Measurements from ENCODE around the gene SMIM45.
A peak's percentile ranks its signal among the peaks of the same experiment; 100 is the strongest.

The SMIM45 gene

GRCh38 chr22:41951898-41952474 is at the start of gene SMIM45:
Gene SMIM45, plus strand, starts transcription at chr22:41952150.
- WGBS, 2 donors: 69 to 74% methylated on average over 11 to 15 of the region's 16 CpGs
- Histone ChIP-seq H3K36me3 (no peaks in the 10 kb centered on the region), H3K27ac (no peak within 1 kb of the TSS), H3K9me3 (no peaks in the 10 kb centered on the region), H3K4me3 (replicated peaks in 1 of 3) (no peak within 1 kb of the TSS), H3K27me3 (no peaks in the 10 kb centered on the region), H3K4me1 (peaks cover 0 to 3% of the 10 kb centered on the region in 2 donors)
- TF ChIP-seq, protein P1, sequence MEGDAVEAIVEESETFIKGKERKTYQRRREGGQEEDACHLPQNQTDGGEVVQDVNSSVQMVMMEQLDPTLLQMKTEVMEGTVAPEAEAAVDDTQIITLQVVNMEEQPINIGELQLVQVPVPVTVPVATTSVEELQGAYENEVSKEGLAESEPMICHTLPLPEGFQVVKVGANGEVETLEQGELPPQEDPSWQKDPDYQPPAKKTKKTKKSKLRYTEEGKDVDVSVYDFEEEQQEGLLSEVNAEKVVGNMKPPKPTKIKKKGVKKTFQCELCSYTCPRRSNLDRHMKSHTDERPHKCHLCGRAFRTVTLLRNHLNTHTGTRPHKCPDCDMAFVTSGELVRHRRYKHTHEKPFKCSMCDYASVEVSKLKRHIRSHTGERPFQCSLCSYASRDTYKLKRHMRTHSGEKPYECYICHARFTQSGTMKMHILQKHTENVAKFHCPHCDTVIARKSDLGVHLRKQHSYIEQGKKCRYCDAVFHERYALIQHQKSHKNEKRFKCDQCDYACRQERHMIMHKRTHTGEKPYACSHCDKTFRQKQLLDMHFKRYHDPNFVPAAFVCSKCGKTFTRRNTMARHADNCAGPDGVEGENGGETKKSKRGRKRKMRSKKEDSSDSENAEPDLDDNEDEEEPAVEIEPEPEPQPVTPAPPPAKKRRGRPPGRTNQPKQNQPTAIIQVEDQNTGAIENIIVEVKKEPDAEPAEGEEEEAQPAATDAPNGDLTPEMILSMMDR (IDR thresholded peaks at IDR 0.05): no peak
- TF ChIP-seq POLR2A (IDR thresholded peaks at IDR 0.05): no peak
- DNase-seq: no peak
- intact Hi-C loops (cut with DNase I): loop anchor here (10.0 kb wide), 1 partner anchor 123 kb away; the partner anchor contains the start of genes NAGA, PHETA2 and SMDT1

DNA sequence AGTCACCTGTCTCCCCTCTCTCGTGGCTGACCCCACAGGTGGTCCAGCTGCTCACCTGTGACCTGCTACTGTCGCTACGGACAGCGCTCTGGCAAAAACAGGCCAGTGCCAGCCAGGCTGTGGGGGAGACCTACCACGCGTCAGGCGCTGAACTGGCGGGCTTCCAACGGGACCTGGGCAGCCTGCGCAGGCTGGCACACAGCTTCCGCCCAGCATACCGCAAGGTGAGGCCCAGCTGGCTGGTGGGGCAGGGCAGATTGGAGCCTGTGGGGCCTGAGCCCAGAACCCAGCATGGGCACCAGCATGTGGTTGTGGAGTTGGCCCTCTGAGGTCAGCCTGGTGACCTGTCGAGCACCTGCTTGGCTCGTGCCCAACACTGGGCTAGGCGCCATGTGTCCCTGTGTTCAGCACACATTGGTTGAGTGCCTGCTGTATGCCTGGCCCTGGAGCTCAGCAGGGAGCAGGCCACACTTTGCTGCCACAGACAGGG is 49.0 kb upstream of the SMIM45 start:
- H3K9me3 ChIP-seq: no peaks in the 10 kb centered on the region
- peaks cover 41 to 45% of the 10 kb centered on the region in 2 donors for H3K36me3 ChIP-seq
- TF ChIP-seq POLR2A (IDR thresholded peaks at IDR 0.05): no peak
- TF ChIP-seq, protein P1 (IDR thresholded peaks at IDR 0.05): no peak
- no peak overlapping the region for H3K4me3 ChIP-seq (replicated peaks in 1 of 3)
- no peaks in the 10 kb centered on the region for H3K4me1 ChIP-seq
- peak; percentile 15 to 27 for DNase-seq
- 92 to 93% methylated on average over 4 to 8 of the region's 15 CpGs for WGBS, 2 donors
- intact Hi-C loops (cut with DNase I): no loop called here
- no peak overlapping the region for H3K27ac ChIP-seq
- H3K27me3 ChIP-seq: no peaks in the 10 kb centered on the region

GRCh38 chr22:41904450-41905410 is 47.2 kb upstream of the SMIM45 start:
- DNase-seq: no peak
- no peaks in the 10 kb centered on the region for H3K9me3 ChIP-seq
- 96 to 100% methylated on average over 17 to 20 of the region's 24 CpGs for WGBS, 2 donors
- intact Hi-C loops (cut with DNase I): no loop called here
- H3K27me3 ChIP-seq: no peaks in the 10 kb centered on the region
- no peak overlapping the region for H3K4me3 ChIP-seq (replicated peaks in 1 of 3)
- H3K36me3 ChIP-seq: peaks cover 38 to 41% of the 10 kb centered on the region in 2 donors
- no peak for TF ChIP-seq POLR2A (IDR thresholded peaks at IDR 0.05)
- TF ChIP-seq, protein P1 (IDR thresholded peaks at IDR 0.05): no peak
- no peak overlapping the region for H3K27ac ChIP-seq
- H3K4me1 ChIP-seq: peaks cover 0 to 2% of the 10 kb centered on the region in 2 donors

- TF ChIP-seq POLR2A (IDR thresholded peaks at IDR 0.05): no peak
- TF ChIP-seq, protein P1 (IDR thresholded peaks at IDR 0.05): no peak
- no peaks in the 10 kb centered on the region for H3K9me3 ChIP-seq
- no peak for DNase-seq
- 86 to 94% methylated on average over 19 to 23 of the region's 23 CpGs for WGBS, 2 donors
- no peak overlapping the region for H3K27ac ChIP-seq
- H3K36me3 ChIP-seq: peaks cover 29 to 35% of the 10 kb centered on the region in 2 donors
- no peak overlapping the region for H3K4me3 ChIP-seq (replicated peaks in 1 of 3)
- H3K4me1 ChIP-seq: peaks cover 2 to 11% of the 10 kb centered on the region in 2 donors
- peaks cover under 1% of the 10 kb centered on the region for H3K27me3 ChIP-seq
- intact Hi-C loops (cut with DNase I): no loop called here
These were observed 46.3 kb upstream of the SMIM45 start for GRCh38 chr22:41905411-41906202.
